Mucosa of stomach (tissue), 1 donor: ENCODE results near the gene GRK5.

ENCODE experiments used
- H3K27me3 ChIP-seq: one replicate; pipeline ENCODE4 v1.7.0; 2013; ENCODE audit warnings: mild to moderate bottlenecking, low read length; ENCODE audit not compliant: control insufficient read depth, insufficient read depth
- H3K36me3 ChIP-seq: one replicate; pipeline ENCODE4 v1.7.0; 2013; ENCODE audit warnings: low read length; ENCODE audit not compliant: control insufficient read depth, insufficient read depth
- H3K4me1 ChIP-seq: one replicate; pipeline ENCODE4 v1.7.0; 2013; ENCODE audit warnings: mild to moderate bottlenecking, low read length; ENCODE audit not compliant: control insufficient read depth, insufficient read depth
- H3K4me3 ChIP-seq: one replicate; pipeline ENCODE4 v1.7.0; 2013; ENCODE audit warnings: low read length
- H3K9ac ChIP-seq: one replicate; pipeline ENCODE4 v1.7.0; 2013; ENCODE audit warnings: mild to moderate bottlenecking, low read length, moderate library complexity
- H3K9me3 ChIP-seq: one replicate; pipeline ENCODE4 v1.7.0; 2013; ENCODE audit warnings: mild to moderate bottlenecking, low read length, moderate library complexity; ENCODE audit not compliant: control insufficient read depth
- donor health status: Pancreatic carcinoma.

GRK5 gene

GRCh38 chr10:119359025-119359424 is 151.7 kb downstream of the GRK5 start:
- H3K4me1 ChIP-seq, result peaks cover 29% of the 10 kb centered on the region
- peaks cover 6% of the 10 kb centered on the region for H3K36me3 ChIP-seq
- H3K27me3 ChIP-seq, result no peaks in the 10 kb centered on the region
- H3K9ac ChIP-seq, result no peak overlapping the region
- no peak overlapping the region for H3K4me3 ChIP-seq
- no peaks in the 10 kb centered on the region for H3K9me3 ChIP-seq

GRCh38 chr10:119360181-119360921 is 153.0 kb downstream of the GRK5 start:
- Histone ChIP-seq H3K36me3 (peaks cover 6% of the 10 kb centered on the region), H3K4me1 (peaks cover 41% of the 10 kb centered on the region), H3K9ac (no peak overlapping the region), H3K4me3 (no peak overlapping the region), H3K27me3 (no peaks in the 10 kb centered on the region), H3K9me3 (no peaks in the 10 kb centered on the region)

GRCh38 chr10:119361037-119361436 is 153.7 kb downstream of the GRK5 start:
- Histone ChIP-seq H3K4me1 (peaks cover 42% of the 10 kb centered on the region), H3K4me3 (no peak overlapping the region), H3K9ac (no peak overlapping the region), H3K9me3 (no peaks in the 10 kb centered on the region), H3K27me3 (no peaks in the 10 kb centered on the region), H3K36me3 (peaks cover 6% of the 10 kb centered on the region)

GRCh38 chr10:119362122-119362521 is 154.8 kb downstream of the GRK5 start:
- Histone ChIP-seq H3K36me3 (peaks cover 6% of the 10 kb centered on the region), H3K4me3 (no peak overlapping the region), H3K4me1 (peaks cover 41% of the 10 kb centered on the region), H3K9ac (no peak overlapping the region), H3K27me3 (no peaks in the 10 kb centered on the region), H3K9me3 (no peaks in the 10 kb centered on the region)

GRCh38 chr10:119364645-119365600 is 157.6 kb downstream of the GRK5 start:
- no peak overlapping the region for H3K9ac ChIP-seq
- no peak overlapping the region for H3K4me3 ChIP-seq
- H3K36me3 ChIP-seq, result peaks cover 3% of the 10 kb centered on the region
- H3K4me1 ChIP-seq, result peaks cover 45% of the 10 kb centered on the region
- H3K27me3 ChIP-seq, result no peaks in the 10 kb centered on the region
- H3K9me3 ChIP-seq, result no peaks in the 10 kb centered on the region

GRCh38 chr10:119365773-119366599 is 158.6 kb downstream of the GRK5 start:
- no peak overlapping the region for H3K9ac ChIP-seq
- no peaks in the 10 kb centered on the region for H3K36me3 ChIP-seq
- H3K4me3 ChIP-seq, result no peak overlapping the region
- no peaks in the 10 kb centered on the region for H3K27me3 ChIP-seq
- H3K9me3 ChIP-seq, result no peaks in the 10 kb centered on the region
- H3K4me1 ChIP-seq, result peaks cover 51% of the 10 kb centered on the region

GRCh38 chr10:119367841-119368549 is 160.6 kb downstream of the GRK5 start:
- no peak overlapping the region for H3K4me3 ChIP-seq
- no peak overlapping the region for H3K9ac ChIP-seq
- H3K27me3 ChIP-seq, result no peaks in the 10 kb centered on the region
- no peaks in the 10 kb centered on the region for H3K9me3 ChIP-seq
- H3K4me1 ChIP-seq, result peaks cover 46% of the 10 kb centered on the region
- H3K36me3 ChIP-seq, result no peaks in the 10 kb centered on the region

- H3K9ac ChIP-seq, result no peak overlapping the region
- peaks cover 43% of the 10 kb centered on the region for H3K4me1 ChIP-seq
- no peak overlapping the region for H3K4me3 ChIP-seq
- no peaks in the 10 kb centered on the region for H3K9me3 ChIP-seq
- no peaks in the 10 kb centered on the region for H3K36me3 ChIP-seq
- no peaks in the 10 kb centered on the region for H3K27me3 ChIP-seq
Observed at GRCh38 chr10:119368581-119368980, 161.2 kb downstream of the GRK5 start.

- Histone ChIP-seq H3K4me3 (no peak overlapping the region), H3K9ac (no peak overlapping the region), H3K27me3 (no peaks in the 10 kb centered on the region), H3K9me3 (no peaks in the 10 kb centered on the region), H3K4me1 (peaks cover 37% of the 10 kb centered on the region), H3K36me3 (no peaks in the 10 kb centered on the region)
Observed at GRCh38 chr10:119368991-119369869, 161.9 kb downstream of the GRK5 start.

GRCh38 chr10:119370111-119370741 is 162.9 kb downstream of the GRK5 start:
- Histone ChIP-seq H3K9me3 (no peaks in the 10 kb centered on the region), H3K4me3 (no peak overlapping the region), H3K4me1 (peaks cover 31% of the 10 kb centered on the region), H3K27me3 (no peaks in the 10 kb centered on the region), H3K9ac (no peak overlapping the region), H3K36me3 (no peaks in the 10 kb centered on the region)
